Right cardiac atrium (tissue), 5 donors: ENCODE data around the gene SERPINE1. TPM values are rescaled to one million over a fixed set of nuclear protein-coding genes. Genes with fewer than 3 reads are reported as not detected.

ENCODE experiments used
- ATAC-seq, 2 donors: fragments of 200-7000 bp; cut with Tn5 transposase; one replicate each; pipeline versions ENCODE4 v1.8.0 to v1.9.1; 2020; ENCODE audit warnings: moderate library complexity in 2 of 2, mild to moderate bottlenecking in 1 of 2
- DNase-seq, 3 donors: peaks; one replicate each; pipeline ENCODE4 v3.0.0-alpha.2; 2020
- H3K27ac ChIP-seq: one replicate; pipeline ENCODE4 v1.5.1; 2013; ENCODE audit warnings: mild to moderate bottlenecking, low read length, control low read depth, moderate library complexity
- H3K27me3 ChIP-seq: one replicate; pipeline ENCODE4 v1.6.1; 2013; ENCODE audit not compliant: control insufficient read depth, insufficient read depth
- H3K4me1 ChIP-seq: one replicate; pipeline ENCODE4 v1.6.1; 2013; ENCODE audit warnings: low read length; ENCODE audit not compliant: control insufficient read depth, insufficient read depth
- H3K4me3 ChIP-seq: one replicate; pipeline ENCODE4 v1.5.1; 2013; ENCODE audit warnings: low read length, control low read depth
- H3K9me3 ChIP-seq: one replicate; pipeline ENCODE4 v1.6.1; 2013; ENCODE audit warnings: low read length; ENCODE audit not compliant: control insufficient read depth
- WGBS: extraction: QIAGEN DNeasy Blood & Tissue Kit; methylation state at CpG from one replicate; pipeline ENCODE4 v1.1.7; 2013; 5-methylcytosine and 5-hydroxymethylcytosine counted together
- intact Hi-C, 4 donors: fragments of 100-400 bp; cut with DNase I; formaldehyde crosslinking; loops; one replicate each; pipeline versions ENCODE4 v1.11.0 to v1.14.0; 2022 to 2023
- polyA plus RNA-seq: library from polyadenylated mRNA; stranded (reverse); fragments of 200-250 nt; gene quantifications from one replicate; pipeline ENCODE4 v1.2.3, GENCODE V29; 2013
- total RNA-seq, 4 donors: library from RNA; stranded (reverse); fragmentation: NEBNext Ultra II Directional; extraction: Animal tissue kit (Norgen Biotek cat#: 25700); gene quantifications; one replicate each; pipeline ENCODE4 v1.2.1, GENCODE V29; 2021
- donor health status: healthy with polysubstance abuse.
- donor health status: DM: no; HTN: yes; CAD: no.
- donor health status: DM: no; HTN: no; CAD: no.
- donor health status: DM: no; HTN: yes; CAD: no; lungs with severe emphysema.
- donor health status: DM: yes; HTN: yes; CAD: no.

The SERPINE1 gene
- total and polyA plus RNA-seq, 5 donors, result 1.2 to 11.9 (median 2.3) TPM

DNA sequence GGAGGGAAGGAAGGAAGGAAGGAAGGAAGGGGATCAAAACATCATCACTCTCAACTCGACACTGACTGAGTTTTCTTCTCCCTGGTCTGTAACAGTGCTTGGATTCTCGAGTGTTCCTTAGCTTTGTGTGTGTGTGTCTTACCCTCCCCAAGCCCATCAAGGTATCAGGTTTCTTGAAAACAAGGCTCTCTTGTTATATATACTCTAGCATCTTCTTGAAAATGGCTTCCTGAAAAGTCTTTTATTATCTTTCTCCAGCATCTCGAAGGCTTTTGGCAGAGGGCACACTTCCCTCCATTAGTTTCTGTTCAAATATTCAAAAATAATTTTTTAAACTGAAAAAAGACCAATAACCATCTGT is 13.4 kb downstream of the SERPINE1 start:
- Histone ChIP-seq H3K4me3 (no peak overlapping the region), H3K9me3 (no peaks in the 10 kb centered on the region), H3K4me1 (peaks cover 2% of the 10 kb centered on the region), H3K27me3 (no peaks in the 10 kb centered on the region), H3K27ac (no peak overlapping the region)
- DNase-seq (no peak), ATAC-seq (no peak)
- WGBS, result 26% methylated on average over 3 of the region's 3 CpGs
- intact Hi-C loops, result loop anchor here in 3 of 4 donors (5.0 kb wide), 2 partner anchors 53 to 142 kb away; partner anchors contain the start of gene TRIM56 (in 1 of the 3)

DNA sequence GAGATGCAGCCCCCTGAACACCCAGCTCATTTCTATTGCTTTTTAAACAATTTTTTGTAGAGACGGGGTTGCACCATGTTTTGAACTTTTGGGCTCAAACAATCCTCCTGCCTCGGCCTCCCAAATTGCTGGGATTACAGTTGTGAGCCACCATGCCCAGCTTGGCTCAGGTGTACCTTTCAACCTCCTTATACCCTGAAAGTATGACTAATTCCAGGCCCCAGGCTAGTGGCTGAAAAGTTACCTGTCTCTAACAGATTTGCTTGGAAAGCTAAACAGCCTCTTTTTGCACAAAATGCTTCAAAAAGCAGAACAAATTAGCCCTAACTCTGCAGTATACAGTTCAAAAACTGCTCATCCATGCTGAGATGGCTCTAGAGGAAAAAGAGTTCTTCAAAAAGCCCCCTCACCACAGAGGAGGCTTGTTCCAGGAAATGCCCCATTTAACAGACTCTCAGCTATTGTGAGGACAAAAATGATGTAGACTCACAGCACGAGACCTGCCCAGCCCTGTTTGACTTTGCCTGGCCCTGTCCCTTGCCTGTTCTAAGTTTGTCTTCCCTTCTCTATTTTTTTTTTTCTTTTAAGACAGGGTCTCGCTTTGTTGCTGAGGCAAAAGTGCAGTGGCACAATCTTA is 14.0 kb downstream of the SERPINE1 start:
- ATAC-seq (no peak), DNase-seq (no peak)
- intact Hi-C loops, result loop anchor here in 3 of 4 donors (5.0 kb wide), 2 partner anchors 54 to 141 kb away; partner anchors contain the start of gene TRIM56 (in 1 of the 3)
- H3K4me1 ChIP-seq, result peaks cover 2% of the 10 kb centered on the region
- no peak overlapping the region for H3K4me3 ChIP-seq
- H3K27ac ChIP-seq, result no peak overlapping the region
- no peaks in the 10 kb centered on the region for H3K27me3 ChIP-seq
- H3K9me3 ChIP-seq, result no peaks in the 10 kb centered on the region
- 89% methylated on average over 4 of the region's 4 CpGs for WGBS

DNA sequence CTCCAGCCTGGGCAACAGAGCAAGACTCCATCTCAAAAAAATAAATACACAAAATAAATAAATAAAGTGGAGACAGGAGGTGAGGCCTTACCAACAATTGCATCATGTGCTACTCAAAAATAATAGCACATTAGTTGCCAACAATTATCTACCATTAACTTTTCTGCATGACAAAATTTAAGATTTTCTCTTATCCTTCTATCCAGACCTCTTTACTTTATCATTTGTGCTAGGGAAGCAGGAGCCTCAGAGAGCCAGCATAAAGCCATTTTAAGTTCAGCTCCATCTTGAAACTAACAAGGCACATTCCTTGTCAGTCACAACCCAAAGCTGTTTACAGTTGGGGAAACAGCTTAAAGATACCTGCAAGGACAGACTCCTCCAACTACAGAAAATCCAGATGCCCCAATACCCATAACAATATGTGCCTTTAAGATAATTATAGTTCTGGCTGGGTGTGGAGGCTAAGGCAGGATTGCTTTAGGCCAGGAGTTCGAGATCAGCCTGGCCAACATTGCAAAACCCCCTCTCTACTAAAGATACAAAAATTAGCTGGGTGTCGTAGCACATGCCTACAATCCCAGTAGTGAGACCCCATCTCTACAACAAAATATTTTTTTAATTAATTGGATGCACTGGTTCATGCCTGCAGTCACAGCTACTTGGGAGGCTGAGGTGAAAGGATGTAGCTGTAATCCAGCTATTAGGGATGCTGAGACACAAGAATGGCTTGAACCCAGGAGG is 25.2 kb downstream of the SERPINE1 start:
- no peak for ATAC-seq
- 75% methylated on average over 2 of the region's 2 CpGs for WGBS
- intact Hi-C loops, result no loop called here
- Histone ChIP-seq H3K27ac (no peak overlapping the region), H3K4me3 (no peak overlapping the region), H3K4me1 (peaks cover 6% of the 10 kb centered on the region), H3K27me3 (no peaks in the 10 kb centered on the region), H3K9me3 (no peaks in the 10 kb centered on the region)
- DNase-seq, result no peak

DNA sequence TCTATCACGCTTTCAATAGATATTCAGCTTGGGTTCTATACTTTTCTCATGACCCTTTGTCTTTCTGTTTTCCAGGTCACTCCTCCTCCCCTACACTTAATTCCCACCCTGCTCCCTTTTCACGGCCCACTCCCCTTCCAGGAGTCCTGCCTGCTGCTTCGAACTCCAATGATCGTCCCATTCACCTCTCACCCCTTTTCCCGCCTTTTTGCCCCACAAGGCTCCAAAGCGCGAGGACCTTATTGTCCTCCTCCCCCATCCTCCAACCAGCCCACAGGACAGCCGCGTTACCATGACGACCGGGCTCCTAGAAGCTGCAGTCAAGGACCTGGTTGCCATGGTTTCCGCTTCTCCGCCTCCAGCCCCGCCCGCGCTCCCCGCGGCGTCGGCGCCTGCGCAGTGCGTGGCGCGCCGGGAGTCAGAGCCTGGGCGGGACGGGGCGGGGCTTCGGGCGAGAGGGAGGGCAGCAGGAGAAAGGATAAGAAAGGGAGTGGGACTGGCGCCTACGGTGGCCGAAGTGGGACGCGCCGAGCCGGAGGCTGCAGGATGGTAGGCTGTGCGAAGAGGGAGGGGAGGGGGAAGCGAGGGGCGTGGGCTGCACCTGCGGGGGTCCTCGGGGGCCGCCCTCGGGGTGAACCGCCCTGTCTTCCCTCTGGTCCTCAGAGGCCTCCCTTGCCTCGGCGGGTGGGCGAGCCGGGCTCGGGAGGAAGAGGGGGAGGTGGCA is 27.2 kb downstream of the SERPINE1 start, which contains the start of gene AP1S1:
Gene AP1S1 (plus strand): TSS at position 508 of the 724 bp plus-strand sequence. CDS start 39 bp downstream, at position 547.
- H3K27me3 ChIP-seq, result no peaks in the 10 kb centered on the region
- 4% methylated on average over 51 of the region's 51 CpGs for WGBS
- no peaks in the 10 kb centered on the region for H3K9me3 ChIP-seq
- ATAC-seq (peak; percentile 97), DNase-seq (peak; percentile 94 to 98 (median 97))
- H3K27ac ChIP-seq, result no peak within 1 kb of the TSS
- H3K4me3 ChIP-seq, result peak within 1 kb of the TSS; percentile 74
- intact Hi-C loops, result no loop called here
- H3K4me1 ChIP-seq, result peaks cover 6% of the 10 kb centered on the region

DNA sequence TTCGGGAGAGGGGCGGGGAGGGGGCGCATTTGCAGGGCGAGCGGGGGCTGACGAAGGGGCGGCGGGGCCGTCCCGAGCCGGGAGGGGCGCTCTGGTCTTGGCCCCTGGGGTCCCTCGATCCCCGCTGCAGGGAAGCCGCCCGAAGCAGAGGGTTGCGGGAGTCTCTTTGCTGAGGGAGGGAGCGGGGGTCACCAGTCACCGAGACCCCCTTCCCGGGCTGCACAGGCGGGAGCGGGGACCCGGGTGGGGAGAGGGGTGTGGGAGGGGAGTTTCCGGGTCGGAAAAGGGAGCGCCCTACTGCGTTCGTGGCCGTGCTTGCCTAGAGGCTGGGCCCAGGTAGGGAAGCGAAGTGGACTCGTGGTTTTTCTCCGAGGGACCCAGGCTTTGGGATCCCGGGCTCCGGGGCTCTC is 27.8 kb downstream of the SERPINE1 start:
- H3K27ac ChIP-seq, result no peak overlapping the region
- intact Hi-C loops, result no loop called here
- peaks cover 6% of the 10 kb centered on the region for H3K4me1 ChIP-seq
- no peaks in the 10 kb centered on the region for H3K27me3 ChIP-seq
- no peaks in the 10 kb centered on the region for H3K9me3 ChIP-seq
- WGBS, result under 1% methylated on average over 34 of the region's 34 CpGs
- DNase-seq (no peak), ATAC-seq (peak; percentile 47 to 59)
- peak overlapping the region; percentile 74 for H3K4me3 ChIP-seq

DNA sequence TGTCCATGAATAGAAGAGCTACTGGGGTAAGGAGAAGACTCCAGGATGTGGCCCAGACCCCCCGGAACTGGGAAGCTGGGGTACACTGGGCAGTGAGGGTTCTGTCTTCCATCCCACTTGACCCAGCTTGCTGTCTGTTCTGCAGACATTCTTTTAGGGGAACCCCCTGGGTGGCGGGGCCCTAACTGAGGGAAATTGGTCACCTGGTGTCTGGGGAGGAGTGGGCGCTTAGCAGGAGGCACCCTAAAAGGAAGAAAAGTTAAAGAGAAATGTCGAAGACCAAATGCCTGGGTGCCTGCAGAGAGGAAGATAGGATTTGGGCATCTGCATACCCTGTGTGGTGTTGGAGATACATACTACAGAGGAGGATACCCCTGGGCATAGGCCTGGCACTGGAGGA is 28.4 kb downstream of the SERPINE1 start:
- no peaks in the 10 kb centered on the region for H3K27me3 ChIP-seq
- no peak for ATAC-seq
- DNase-seq, result no peak
- 60% methylated on average over 4 of the region's 4 CpGs for WGBS
- H3K27ac ChIP-seq, result no peak overlapping the region
- peaks cover 6% of the 10 kb centered on the region for H3K4me1 ChIP-seq
- peak overlapping the region; percentile 74 for H3K4me3 ChIP-seq
- H3K9me3 ChIP-seq, result no peaks in the 10 kb centered on the region
- intact Hi-C loops, result no loop called here

DNA sequence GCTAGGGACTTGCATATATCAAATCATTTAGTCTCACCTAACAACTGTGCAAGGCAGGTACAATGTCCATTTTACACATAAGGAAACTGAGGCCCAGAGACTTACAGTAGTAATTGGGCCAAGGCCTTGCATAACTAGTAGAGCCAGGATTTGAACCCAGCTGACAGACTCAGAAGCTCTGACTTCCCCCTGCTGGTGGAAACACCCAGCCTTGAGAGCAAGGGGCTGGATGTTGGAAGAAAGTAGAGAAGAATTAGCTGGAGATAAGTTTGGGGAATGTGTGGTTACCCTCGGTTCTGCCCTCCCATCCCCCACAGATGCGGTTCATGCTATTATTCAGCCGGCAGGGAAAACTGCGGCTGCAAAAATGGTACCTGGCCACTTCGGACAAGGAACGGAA is 29.4 kb downstream of the SERPINE1 start:
- H3K27me3 ChIP-seq, result no peaks in the 10 kb centered on the region
- H3K27ac ChIP-seq, result no peak overlapping the region
- no peaks in the 10 kb centered on the region for H3K9me3 ChIP-seq
- DNase-seq (no peak), ATAC-seq (no peak)
- no peak overlapping the region for H3K4me3 ChIP-seq
- WGBS, result 80% methylated on average over 6 of the region's 6 CpGs
- intact Hi-C loops, result no loop called here
- peaks cover 6% of the 10 kb centered on the region for H3K4me1 ChIP-seq

DNA sequence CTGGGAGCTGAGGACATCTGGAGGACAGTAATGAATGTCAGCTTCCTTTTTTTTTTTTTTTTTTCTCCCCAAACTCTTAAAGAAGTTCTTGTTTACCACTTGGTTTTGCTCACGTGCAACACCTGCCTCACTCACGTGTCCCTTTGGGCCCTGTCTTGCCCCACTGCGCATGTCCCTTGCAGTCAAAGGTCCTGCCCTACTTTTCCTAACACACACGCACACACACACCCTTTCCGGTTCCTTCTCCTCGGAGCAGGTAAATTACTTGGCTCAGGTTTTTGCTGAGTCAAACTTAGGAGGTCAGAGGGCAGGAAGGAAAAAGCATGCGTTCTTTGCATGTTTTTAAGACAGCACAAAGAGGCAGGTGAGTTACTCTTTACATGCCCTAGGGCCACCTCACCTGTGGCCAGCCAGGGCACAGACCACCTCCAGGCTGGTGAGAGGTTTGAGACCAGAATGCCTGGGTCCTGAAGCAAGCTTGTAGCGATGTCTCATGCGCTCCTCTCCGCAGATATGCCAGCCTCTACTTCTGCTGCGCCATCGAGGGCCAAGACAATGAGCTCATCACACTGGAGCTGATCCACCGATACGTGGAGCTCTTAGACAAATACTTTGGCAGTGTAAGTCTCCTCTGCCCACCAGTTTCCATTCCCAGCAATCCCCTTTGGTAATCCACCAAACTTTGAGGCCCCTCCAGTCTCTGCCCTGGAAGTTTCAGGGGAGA is 30.1 kb downstream of the SERPINE1 start:
- intact Hi-C loops, result no loop called here
- ATAC-seq (no peak), DNase-seq (no peak)
- Histone ChIP-seq H3K4me3 (no peak overlapping the region), H3K9me3 (no peaks in the 10 kb centered on the region), H3K4me1 (peaks cover 6% of the 10 kb centered on the region), H3K27me3 (no peaks in the 10 kb centered on the region), H3K27ac (no peak overlapping the region)
- WGBS, result 85% methylated on average over 14 of the region's 14 CpGs

DNA sequence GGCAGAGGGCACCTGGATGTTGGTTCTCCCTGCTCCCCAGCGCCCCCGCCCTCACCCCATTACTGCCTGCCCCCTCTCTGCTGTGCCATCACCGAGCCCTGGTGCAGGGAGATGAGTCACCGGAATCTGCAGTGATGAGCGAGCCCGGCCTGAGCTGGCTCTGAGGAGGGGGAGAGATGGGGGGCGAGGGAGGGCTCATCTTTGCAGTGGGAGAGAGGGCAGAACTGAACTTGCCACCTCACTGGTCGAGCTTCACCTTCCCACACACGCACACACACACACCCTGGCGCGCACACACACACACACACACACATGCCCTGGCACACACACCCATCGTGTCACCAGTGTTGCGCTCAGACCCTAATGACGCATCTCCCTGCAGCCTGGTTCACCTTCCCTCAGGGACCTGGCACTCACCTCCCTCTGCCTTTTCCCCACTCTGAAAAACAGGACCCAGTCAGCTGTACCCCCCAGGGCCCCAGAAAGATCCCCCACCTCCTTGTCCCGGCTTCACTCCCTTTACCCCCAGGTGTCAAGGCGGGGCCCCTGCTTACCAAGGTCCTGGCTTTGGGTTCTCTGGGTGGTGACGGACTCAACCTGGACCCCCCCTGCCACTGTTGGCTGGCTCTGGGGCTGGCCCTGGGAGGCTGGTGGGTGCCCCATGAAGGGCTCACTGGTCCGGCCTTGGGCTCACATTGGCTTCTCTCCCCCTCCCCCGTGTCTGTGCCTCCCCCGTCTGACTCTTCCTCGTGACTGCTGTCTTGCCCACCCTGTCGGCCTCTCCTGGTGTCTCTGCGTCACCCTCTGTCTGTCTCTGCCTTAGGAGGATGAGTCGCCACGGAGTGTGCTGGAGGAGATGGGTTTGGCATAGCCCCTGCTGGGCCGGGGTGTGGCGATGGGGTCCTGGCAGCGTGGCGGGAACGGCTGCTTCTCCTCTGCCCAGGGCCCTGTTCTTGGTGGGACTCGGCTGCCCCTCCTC is 33.1 kb downstream of the SERPINE1 start:
- Histone ChIP-seq H3K27ac (no peak overlapping the region), H3K9me3 (no peaks in the 10 kb centered on the region), H3K4me1 (peaks cover 9% of the 10 kb centered on the region), H3K4me3 (no peak overlapping the region), H3K27me3 (no peaks in the 10 kb centered on the region)
- peak in 1 of 3 donors; percentile 52 for DNase-seq
- 78% methylated on average over 31 of the region's 31 CpGs for WGBS
- intact Hi-C loops, result loop anchor here in 1 of 4 donors (10.0 kb wide), 1 partner anchor 265 kb away; the partner anchor contains the start of gene ACHE
- no peak for ATAC-seq

DNA sequence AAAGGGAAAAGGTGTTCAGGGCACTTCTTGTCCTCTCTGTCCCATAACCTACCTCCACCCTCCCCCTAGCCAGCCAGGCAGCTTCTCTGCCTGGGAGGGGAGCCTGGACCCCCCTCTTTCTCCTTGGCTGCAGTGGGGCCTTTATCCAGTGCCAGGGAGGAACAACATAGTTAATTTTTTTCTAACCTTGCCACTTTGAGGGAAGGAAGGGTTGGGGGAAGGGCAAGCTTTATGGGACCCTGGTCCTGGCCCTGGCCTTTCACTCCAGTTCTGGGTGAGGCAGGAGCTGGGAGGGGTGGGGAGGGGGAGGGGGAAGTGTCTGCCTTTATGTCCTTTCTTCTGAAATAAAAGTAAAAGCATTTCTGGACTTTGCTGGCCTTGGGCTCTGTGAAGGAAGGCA is 34.0 kb downstream of the SERPINE1 start:
- no peak for ATAC-seq
- no peak for DNase-seq
- intact Hi-C loops, result loop anchor here in 1 of 4 donors (10.0 kb wide), 1 partner anchor 266 kb away; the partner anchor contains the start of gene ACHE
- H3K27me3 ChIP-seq, result no peaks in the 10 kb centered on the region
- H3K4me3 ChIP-seq, result no peak overlapping the region
- H3K4me1 ChIP-seq, result peaks cover 6% of the 10 kb centered on the region
- H3K9me3 ChIP-seq, result no peaks in the 10 kb centered on the region
- no peak overlapping the region for H3K27ac ChIP-seq
